HUDEP-2 (cell line): ENCODE data around the gene CETN1.

Experiments used
- DNase-seq, 76 experiments: peaks; one replicate each; lab custom pipeline; 2025; ENCODE audit not compliant: unreplicated experiment in 76 of 76; lab: John Stamatoyannopoulos, UW

The CETN1 gene

GRCh38 chr18:618618-619017, 38.4 kb downstream of the CETN1 start:
- no peak for DNase-seq

GRCh38 chr18:621291-622043, 41.3 kb downstream of the CETN1 start:
- DNase-seq = no peak

GRCh38 chr18:622289-622688, 42.1 kb downstream of the CETN1 start:
- DNase-seq = no peak

GRCh38 chr18:623761-624620, 43.8 kb downstream of the CETN1 start:
- peak in 55 of 76 experiments; percentile 0 to 77 (median 31) for DNase-seq

GRCh38 chr18:627231-627630, 47.1 kb downstream of the CETN1 start:
- DNase-seq = no peak

GRCh38 chr18:629269-630150, 49.3 kb downstream of the CETN1 start:
- DNase-seq = peak in 4 of 76 experiments; percentile 0 to 34 (median 10)

GRCh38 chr18:631560-631959, 51.4 kb downstream of the CETN1 start:
- DNase-seq = no peak
